GM10266 (cell line): ENCODE results near the gene UBE2S.

ENCODE experiments used
- DNase-seq: peaks from one replicate; pipeline ENCODE4 v3.0.0; 2012; ENCODE audit errors: extremely low spot score
- CTCF ChIP-seq: IDR thresholded peaks from 2 replicates; pipeline ENCODE4 v1.5.1; 2012; ENCODE audit warnings: mild to moderate bottlenecking, low read depth; ENCODE audit not compliant: control insufficient read depth, insufficient read depth; ENCODE audit errors: missing control alignments

Gene UBE2S

GRCh38 chr19:55372316-55373081 is 35.1 kb downstream of the UBE2S start:
- TF ChIP-seq CTCF, result no peak
- peak; percentile 34 for DNase-seq

- DNase-seq, result no peak
- TF ChIP-seq CTCF, result no peak
Measured at GRCh38 chr19:55370305-55370988, 37.1 kb downstream of the UBE2S start, which contains the start of gene IL11. Gene IL11 (minus strand): TSS chr19:55370463. CDS start chr19:55370310, 153 bp downstream.

- peak; percentile 78 for DNase-seq
- TF ChIP-seq CTCF, result no peak
Measured at GRCh38 chr19:55369653-55370304, 37.8 kb downstream of the UBE2S start.

GRCh38 chr19:55368701-55369563 is 38.7 kb downstream of the UBE2S start:
- peak; percentile 76 for DNase-seq
- TF ChIP-seq CTCF, result no peak

- TF ChIP-seq CTCF, result no peak
- DNase-seq, result no peak
Measured at GRCh38 chr19:55368106-55368505, 39.5 kb downstream of the UBE2S start.

GRCh38 chr19:55366790-55367189 is 40.8 kb downstream of the UBE2S start:
- no peak for TF ChIP-seq CTCF
- no peak for DNase-seq
